Body of pancreas (tissue), 4 donors: ENCODE measurements around the gene CCL22.

ENCODE experiments used
- POLR2A ChIP-seq, 3 donors: fragments of 450-650 bp; IDR thresholded peaks; one replicate each; pipeline ENCODE4 v1.6.1; 2016; ENCODE audit warnings: antibody characterized with exemption in 3 of 3, mild to moderate bottlenecking in 2 of 3
- TF ChIP-seq, protein P1 (sequence below), 7 experiments: fragments of 450-650 bp in 4 of 7; fragments of 200-600 bp in 3 of 7; sonication (generic) in 3 of 7; IDR thresholded peaks; one replicate each; pipeline ENCODE4 v1.5.1; 2016 to 2019; ENCODE audit warnings: antibody characterized with exemption in 7 of 7

DNA sequence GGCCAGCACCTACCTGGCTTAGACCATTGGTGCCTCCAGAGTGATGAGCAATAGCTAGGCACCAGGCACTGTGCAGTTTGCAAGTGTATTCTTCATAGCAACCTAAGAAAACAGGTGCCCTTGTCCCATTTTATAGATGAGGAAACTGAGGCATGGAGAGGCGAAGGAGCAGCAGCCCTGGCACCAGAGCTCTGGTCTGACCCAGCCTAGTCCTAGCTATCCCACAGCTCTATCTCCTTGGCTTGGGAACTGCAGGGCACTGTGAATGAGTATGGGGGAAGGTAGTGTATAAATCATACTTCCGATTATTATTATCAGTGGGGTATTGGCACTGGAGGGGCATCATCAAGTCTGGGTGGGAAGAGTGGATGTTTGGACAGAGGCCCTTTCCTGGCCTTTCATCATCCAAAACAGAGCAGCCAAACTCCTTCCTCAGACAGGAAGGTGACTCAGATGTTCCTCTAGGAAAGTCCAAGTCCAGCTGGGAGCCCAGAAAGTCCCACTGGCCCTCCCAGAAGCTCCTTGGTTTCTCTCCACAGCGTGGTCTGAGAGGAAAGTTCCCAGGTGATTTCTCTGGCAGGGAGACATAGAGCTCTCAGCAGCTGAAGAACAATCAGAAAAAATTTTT lies 42.1 kb upstream of the CCL22 start:
- TF ChIP-seq, protein P1, sequence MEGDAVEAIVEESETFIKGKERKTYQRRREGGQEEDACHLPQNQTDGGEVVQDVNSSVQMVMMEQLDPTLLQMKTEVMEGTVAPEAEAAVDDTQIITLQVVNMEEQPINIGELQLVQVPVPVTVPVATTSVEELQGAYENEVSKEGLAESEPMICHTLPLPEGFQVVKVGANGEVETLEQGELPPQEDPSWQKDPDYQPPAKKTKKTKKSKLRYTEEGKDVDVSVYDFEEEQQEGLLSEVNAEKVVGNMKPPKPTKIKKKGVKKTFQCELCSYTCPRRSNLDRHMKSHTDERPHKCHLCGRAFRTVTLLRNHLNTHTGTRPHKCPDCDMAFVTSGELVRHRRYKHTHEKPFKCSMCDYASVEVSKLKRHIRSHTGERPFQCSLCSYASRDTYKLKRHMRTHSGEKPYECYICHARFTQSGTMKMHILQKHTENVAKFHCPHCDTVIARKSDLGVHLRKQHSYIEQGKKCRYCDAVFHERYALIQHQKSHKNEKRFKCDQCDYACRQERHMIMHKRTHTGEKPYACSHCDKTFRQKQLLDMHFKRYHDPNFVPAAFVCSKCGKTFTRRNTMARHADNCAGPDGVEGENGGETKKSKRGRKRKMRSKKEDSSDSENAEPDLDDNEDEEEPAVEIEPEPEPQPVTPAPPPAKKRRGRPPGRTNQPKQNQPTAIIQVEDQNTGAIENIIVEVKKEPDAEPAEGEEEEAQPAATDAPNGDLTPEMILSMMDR (IDR thresholded peaks at IDR 0.05), result no peak
- no peak for TF ChIP-seq POLR2A (IDR thresholded peaks at IDR 0.05)
